ENCODE results near the gene COL18A1.
"Not testable (repeated sequence)": the region's sequence is repeated elsewhere in the genome, so short reads cannot be mapped to it uniquely, and the experiment has no call there.

COL18A1 gene

DNA sequence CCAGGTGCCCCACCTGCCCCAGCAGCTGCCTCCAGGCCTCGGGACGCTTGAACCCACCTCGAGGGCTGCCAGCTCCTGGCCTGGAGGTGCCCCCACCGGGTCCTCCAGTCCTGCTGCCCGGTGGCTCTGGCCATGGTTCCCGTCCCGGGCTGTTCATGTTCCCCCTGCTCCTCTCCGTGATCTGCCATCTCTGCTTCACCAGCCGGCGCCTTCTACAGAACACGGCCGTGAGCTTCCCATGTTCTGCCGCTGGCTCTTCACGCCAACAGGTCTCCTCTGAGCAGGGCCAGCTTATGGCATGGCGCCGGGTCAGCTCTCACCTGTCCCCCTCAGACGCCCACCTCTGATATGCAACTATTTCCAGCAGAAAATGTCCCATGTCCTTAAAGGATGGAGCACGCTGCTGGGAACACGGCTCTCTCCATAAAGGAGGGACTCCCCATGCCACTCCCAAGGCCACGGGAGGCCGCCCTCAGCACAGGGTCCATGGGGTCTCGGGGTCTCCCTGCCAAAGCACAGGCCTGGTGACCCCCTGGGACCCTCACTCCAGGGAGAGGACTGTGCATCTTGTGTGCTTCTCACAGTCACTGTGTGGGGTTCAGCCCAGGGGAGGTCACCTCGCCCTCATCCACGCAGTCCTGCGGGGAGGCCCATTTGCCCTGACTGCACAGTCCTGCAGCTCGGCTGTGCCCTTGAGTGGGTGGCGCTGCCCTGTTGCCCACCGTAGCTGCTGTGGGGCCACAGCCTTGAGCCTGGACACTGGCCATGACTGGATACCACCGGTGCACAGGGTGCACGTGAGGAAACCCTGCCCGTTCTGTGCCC lies 36.7 kb downstream of the COL18A1 start:
- no peak for ATAC-seq
- H3K4me3 Mint-ChIP-seq: no peak overlapping the region
- no peak for DNase-seq (ENCODE audit: low spot score in 2 of 2)
- H3K4me1 Mint-ChIP-seq: no peaks in the 10 kb centered on the region
- no peaks in the 10 kb centered on the region for H3K9me3 Mint-ChIP-seq
- peak overlapping the region; percentile 45 for H3K27ac Mint-ChIP-seq
- no peaks in the 10 kb centered on the region for H3K36me3 Mint-ChIP-seq

DNA sequence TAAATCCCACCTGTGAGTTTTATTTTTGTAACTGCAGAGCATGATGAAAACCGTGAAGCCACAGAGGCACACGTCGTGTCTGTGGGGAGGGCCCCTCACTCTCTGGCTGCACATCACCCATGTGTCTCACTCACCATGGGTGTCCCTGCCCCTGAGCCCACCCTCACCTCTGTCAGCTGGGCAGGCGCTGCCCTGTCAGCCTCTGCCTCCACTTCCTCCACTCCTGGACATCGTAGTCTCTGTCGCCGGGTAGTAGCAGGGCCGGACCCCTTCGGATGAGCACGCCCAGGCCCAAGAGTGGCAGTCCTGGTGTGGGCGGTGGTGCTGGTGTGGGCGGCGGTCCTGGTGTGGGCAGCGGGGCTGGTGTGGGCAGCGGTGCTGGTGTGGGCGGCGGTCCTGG lies 37.3 kb downstream of the COL18A1 start:
- no peaks in the 10 kb centered on the region for H3K36me3 Mint-ChIP-seq
- no peak overlapping the region for H3K4me3 Mint-ChIP-seq
- H3K27ac Mint-ChIP-seq: peak overlapping the region; percentile 45
- no peaks in the 10 kb centered on the region for H3K4me1 Mint-ChIP-seq
- ATAC-seq: peak; percentile 33
- H3K9me3 Mint-ChIP-seq: no peaks in the 10 kb centered on the region
- no peak for DNase-seq (ENCODE audit: low spot score in 2 of 2)

DNA sequence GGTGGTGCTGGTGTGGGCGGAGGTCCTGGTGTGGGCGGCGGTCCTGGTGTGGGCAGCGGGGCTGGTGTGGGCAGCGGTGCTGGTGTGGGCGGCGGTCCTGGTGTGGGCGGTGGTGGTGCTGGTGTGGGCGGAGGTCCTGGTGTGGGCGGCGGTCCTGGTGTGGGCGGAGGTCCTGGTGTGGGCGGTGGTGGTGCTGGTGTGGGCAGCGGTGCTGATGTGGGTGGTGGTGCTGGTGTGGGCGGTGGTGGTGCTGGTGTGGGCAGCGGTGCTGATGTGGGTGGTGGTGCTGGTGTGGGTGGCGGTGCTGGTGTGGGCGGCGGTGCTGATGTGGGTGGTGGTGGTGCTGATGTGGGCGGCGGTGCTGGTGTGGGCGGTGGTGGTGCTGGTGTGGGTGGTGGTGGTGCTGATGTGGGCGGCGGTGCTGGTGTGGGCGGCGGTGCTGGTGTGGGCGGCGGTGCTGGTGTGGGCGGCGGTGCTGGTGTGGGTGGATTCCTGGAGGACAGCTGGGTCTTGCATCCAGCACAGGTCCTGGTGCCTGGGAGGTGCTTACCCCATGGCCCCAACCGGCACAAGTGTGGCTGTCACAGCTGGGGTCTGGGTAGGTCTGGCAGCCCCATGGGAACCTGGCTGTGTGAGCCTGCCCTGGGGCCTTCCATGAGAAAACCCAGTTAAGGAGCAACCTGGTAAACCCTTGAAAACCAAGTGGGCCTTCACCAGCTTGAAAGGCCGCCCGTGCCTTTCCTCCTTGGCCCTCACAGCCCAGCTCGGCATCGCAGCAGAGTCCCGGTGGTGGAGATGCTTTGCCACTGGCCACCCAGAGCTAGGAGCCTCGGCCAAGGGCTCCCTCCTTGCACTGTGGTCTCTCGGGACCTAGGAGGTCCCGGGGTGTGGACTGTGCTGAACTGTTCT lies 38.0 kb downstream of the COL18A1 start:
- not testable (repeated sequence) for H3K4me3 Mint-ChIP-seq; H3K36me3 Mint-ChIP-seq; H3K27ac Mint-ChIP-seq; ATAC-seq; DNase-seq (ENCODE audit: low spot score in 2 of 2); H3K9me3 Mint-ChIP-seq; H3K4me1 Mint-ChIP-seq

DNA sequence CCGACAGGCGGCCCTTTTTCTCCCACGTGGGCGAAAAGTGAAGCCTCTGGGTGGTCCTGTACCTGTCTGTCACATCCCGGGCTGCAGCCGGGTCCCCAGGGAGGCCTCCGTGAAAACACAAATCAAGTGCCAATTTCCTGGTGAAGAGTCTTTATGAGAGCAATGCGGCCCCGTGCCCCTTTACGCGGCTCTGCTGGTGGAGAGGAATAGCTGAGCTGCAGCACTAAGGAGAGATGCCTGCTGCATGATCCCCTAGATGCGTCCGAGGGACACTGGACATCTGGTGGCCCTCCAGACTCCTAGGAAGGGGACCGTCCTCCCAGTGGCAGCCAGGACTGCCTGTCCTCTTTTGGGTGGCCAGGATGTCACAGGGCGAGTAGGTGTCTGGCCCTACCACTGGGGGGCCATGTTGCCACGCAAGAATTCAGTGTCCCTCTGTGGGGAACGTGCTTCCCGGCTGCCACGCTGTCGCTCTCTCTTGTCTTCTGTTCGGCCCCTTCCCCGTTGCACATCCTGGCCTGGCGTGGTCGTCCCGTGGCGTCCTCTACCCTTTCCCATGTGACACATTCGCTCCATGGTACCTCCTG lies 38.7 kb downstream of the COL18A1 start:
- Mint-ChIP-seq H3K4me3 (no peak overlapping the region), H3K4me1 (no peaks in the 10 kb centered on the region), H3K27ac (peak overlapping the region; percentile 7), H3K9me3 (no peaks in the 10 kb centered on the region), H3K36me3 (no peaks in the 10 kb centered on the region)
- no peak for DNase-seq (ENCODE audit: low spot score in 2 of 2)
- ATAC-seq: no peak

DNA sequence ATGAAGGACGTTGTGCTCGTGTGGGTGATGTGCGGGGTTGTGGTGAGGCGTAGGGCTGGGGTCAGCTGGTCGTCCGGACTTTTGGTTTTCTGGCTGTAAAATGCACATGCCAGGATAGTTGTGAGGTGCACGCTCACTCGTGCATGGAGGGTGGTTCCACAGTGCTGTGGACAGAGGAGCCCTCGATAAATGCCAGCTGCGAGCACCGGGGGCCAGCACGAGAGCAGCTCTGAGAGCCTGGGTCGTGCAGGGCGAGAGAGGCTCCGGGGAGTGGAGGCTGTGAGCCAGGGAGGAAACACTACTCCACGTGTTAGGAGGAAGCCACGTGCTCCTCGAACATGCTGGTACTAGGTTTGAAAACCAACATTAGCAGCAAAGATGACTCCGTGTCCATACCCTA lies 39.4 kb downstream of the COL18A1 start:
- H3K27ac Mint-ChIP-seq: peak overlapping the region; percentile 7
- H3K4me3 Mint-ChIP-seq: no peak overlapping the region

DNA sequence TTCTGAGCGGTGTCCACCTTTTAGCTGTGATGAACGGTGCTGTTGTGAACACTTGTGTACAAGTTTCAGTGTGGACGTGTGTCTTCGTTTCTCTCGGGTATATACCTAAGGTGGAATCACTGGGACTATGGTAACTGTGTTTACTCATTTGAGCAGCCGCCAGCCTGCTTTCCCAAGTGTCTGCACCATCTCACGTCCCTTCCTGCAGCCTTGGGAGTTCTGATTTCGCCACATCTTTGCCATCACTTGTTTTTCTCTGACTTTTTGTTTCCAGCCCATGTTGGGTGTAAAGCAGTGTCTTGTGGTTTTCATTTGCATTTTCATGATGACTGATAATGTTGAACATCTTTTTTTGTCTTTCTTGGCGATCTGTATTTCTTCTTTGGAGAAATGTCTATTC lies 40.4 kb downstream of the COL18A1 start:
- Mint-ChIP-seq H3K36me3 (no peaks in the 10 kb centered on the region), H3K4me3 (no peak overlapping the region), H3K4me1 (no peaks in the 10 kb centered on the region), H3K9me3 (no peaks in the 10 kb centered on the region), H3K27ac (no peak overlapping the region)
- ATAC-seq: no peak
- no peak for DNase-seq (ENCODE audit: low spot score in 2 of 2)

More for the DNA sequence above, 39.4 kb downstream of the COL18A1 start:
- DNase-seq (ENCODE audit: low spot score in 2 of 2) (no peak), ATAC-seq (no peak)
- Mint-ChIP-seq H3K9me3 (no peaks in the 10 kb centered on the region), H3K4me1 (no peaks in the 10 kb centered on the region), H3K36me3 (no peaks in the 10 kb centered on the region)

DNA sequence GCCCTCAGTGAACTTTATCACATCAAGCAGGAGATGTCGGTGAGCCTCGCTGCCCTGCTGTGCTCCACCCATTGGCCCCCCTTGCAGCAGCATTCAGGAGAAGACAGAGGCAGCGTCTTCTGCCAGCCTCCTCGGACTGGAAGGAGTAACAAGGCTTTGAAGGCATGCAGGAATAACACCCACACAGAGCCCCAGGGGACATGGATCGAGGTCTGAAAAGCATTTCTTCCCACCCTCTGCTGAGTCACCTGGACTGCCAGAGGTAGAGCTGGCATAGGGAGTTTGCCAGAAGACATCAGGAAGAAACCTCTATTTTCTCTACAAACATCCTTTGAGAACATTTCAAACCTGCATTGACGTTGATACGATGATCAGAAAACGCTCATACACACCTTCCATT lies 42.9 kb downstream of the COL18A1 start:
- no peaks in the 10 kb centered on the region for H3K36me3 Mint-ChIP-seq
- H3K4me3 Mint-ChIP-seq: no peak overlapping the region
- no peaks in the 10 kb centered on the region for H3K9me3 Mint-ChIP-seq
- DNase-seq (ENCODE audit: low spot score in 2 of 2): no peak
- H3K4me1 Mint-ChIP-seq: no peaks in the 10 kb centered on the region
- H3K27ac Mint-ChIP-seq: no peak overlapping the region
- no peak for ATAC-seq

DNA sequence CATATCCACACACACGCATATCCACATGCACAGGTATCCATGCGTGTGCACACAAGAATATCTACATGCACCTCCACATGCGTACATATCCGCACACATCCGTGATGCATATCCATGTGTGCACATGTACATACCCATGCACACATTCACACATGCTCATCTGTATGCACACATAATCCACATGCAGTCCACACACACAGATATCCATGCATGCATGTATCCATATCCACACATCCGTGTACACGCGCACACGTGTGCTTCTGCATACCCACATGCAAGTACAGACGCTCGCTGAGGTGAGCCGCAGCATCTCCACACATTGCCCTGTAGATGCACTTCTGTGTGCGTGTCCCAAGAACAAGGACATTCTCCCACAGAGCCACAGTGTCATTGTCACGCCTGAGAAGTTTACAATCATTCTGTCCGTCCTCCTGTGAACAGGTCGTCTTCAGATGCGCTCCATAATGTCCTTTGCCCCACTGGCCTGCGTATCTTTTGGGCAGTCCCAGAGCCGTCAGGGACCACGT lies 43.4 kb downstream of the COL18A1 start:
- Mint-ChIP-seq H3K9me3 (no peaks in the 10 kb centered on the region), H3K4me3 (no peak overlapping the region), H3K4me1 (no peaks in the 10 kb centered on the region), H3K27ac (no peak overlapping the region), H3K36me3 (no peaks in the 10 kb centered on the region)
- DNase-seq (ENCODE audit: low spot score in 2 of 2) (no peak), ATAC-seq (no peak)

DNA sequence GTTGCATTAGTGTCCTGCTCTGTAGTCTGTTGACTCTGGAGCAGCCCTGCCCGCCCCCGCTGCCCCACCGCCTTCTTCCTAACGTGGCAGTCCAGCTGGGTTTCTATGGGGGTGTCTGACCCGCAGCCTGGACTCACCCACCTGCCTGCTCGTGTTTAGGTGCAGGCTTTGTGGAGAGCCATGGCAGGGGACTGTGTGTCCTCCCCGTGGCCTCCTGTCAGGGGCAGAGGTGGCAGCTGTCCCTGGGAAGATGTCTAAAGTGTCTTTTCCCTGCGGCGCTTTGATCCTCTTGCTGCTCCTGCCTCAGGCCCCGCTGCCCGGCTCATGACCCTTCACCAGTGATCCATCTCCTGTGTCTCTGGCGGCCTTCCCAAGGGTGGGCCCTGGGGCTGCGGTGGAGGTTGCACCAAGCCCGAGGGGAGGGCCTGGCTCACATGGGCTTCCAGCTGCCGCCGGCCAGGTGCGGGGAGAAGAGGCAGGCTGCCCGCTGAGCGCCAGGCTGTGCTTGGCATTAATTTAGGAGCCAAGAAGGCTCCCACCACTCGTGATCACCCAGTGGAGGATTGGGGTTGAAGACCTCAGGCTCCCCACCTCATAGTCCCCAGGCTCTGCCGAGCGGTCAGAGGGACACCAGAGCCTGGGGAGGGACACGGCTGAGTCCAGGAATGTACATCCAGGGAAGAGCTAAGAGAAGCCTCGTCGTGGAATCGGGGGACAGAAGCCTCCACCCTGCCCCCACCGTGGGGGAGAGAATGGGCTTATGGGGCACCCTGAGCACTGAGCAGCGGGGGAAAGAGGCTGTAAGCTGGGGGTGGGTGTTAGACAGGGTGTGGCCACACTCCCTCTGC lies 44.1 kb downstream of the COL18A1 start:
- no peaks in the 10 kb centered on the region for H3K9me3 Mint-ChIP-seq
- H3K27ac Mint-ChIP-seq: no peak overlapping the region
- no peak overlapping the region for H3K4me3 Mint-ChIP-seq
- no peak for ATAC-seq
- H3K4me1 Mint-ChIP-seq: no peaks in the 10 kb centered on the region
- no peak for DNase-seq (ENCODE audit: low spot score in 2 of 2)
- H3K36me3 Mint-ChIP-seq: no peaks in the 10 kb centered on the region

DNA sequence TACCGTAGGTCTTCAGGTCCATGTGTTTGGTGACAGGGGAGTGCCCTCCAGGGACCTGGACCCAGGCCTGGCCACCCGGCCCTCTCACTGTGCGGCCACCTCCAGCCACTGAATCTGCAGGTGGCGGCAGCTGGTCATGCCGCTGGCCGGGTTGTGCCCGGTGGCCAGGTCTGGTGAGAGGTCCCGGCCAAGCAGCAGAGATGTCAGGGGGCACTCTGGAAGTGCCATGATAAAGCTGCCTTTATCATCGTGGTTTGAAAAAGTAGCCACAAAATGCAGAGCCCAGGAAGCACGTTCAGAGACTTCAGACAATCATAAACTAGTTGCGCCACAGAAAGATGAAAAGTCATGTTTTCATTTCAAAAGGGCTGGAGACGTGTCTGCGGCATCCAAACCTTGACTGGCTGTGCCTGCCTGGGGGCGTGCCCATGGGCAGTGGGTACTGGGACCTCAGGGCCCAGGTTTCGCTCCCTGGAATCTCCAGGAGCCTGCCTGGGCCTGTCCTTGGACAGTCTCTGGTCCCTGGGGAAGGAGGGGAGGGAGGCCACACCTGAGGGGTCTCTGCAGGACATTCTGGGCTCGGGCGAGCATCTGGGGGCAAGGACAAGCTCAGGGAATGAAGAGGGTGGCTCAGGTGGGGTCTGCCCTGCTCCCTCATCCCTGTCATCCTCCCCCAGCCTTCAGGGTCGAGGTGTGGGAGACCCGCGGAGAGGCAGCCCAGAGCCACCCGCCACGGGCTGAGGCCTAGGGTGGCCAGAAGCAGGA lies 44.9 kb downstream of the COL18A1 start:
- H3K4me1 Mint-ChIP-seq: no peaks in the 10 kb centered on the region
- DNase-seq (ENCODE audit: low spot score in 2 of 2) (no peak), ATAC-seq (no peak)
- no peaks in the 10 kb centered on the region for H3K9me3 Mint-ChIP-seq
- H3K4me3 Mint-ChIP-seq: no peak overlapping the region
- H3K27ac Mint-ChIP-seq: no peak overlapping the region
- no peaks in the 10 kb centered on the region for H3K36me3 Mint-ChIP-seq

DNA sequence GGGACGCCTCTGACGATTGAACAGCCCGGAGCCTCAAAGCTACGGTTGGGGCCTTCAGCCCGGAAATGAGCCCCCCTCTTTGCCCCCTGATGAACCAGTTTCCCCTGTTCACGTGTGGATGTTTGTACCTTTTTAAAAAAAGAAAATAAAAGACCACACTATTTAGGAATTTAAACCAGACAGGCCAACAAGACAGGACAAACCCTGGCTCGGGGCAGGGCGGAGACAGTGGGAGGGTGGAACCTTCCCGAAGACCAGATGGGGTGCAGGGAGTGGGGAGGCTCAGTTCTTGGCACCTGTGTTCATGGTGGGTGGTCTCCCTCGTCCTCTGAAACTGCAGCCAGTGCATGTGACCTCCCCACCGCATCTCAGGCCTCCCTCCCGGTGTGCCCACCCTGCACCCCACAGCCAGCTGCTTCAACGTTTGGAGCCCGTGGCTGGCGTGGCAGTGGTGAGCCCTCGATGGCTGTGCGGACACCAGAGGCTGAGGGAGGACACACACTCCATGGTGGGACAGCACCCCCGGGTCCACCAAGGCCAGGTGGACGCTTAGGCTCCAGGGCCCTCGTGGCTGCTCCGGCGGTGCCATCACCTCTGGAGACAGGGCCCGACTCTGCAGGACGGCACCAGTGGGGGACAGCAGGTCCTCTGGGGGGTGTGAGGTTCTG lies 45.6 kb downstream of the COL18A1 start:
- DNase-seq (ENCODE audit: low spot score in 2 of 2) (no peak), ATAC-seq (no peak)
- Mint-ChIP-seq H3K4me3 (no peak overlapping the region), H3K4me1 (no peaks in the 10 kb centered on the region), H3K36me3 (no peaks in the 10 kb centered on the region), H3K9me3 (no peaks in the 10 kb centered on the region), H3K27ac (no peak overlapping the region)

DNA sequence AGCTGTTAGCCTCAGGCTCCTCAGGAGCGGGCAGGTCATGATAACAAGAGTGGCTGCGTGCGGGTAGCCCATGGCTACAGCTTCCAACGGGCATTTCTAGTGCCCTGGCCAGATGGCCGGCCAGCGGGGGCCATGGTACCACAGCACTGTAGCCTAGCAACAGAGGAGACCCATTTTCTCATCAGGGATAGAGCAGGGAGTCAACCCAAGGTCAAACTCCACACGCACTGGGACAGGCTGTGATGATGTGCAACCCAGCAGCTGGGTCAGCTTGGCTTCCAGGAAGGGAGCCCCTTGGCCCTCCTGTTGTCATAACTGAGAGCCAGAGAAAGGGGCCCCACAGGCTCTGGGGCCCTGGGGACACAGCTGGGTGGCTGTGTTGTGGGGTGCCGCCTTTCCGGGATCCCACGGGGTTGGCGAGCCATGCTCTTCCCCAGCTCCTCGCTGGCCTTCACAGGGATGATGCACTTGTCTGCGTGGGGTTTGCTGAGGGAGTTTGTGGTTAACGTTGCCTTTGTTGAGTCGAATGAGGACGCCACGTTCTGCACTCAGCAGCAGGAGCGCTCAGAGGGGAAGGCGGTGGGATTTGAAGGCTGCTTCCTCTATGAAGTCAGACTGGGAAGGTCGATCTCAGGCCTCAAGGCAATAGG lies 46.3 kb downstream of the COL18A1 start:
- H3K4me3 Mint-ChIP-seq: no peak overlapping the region
- H3K9me3 Mint-ChIP-seq: no peaks in the 10 kb centered on the region
- ATAC-seq: no peak
- no peak for DNase-seq (ENCODE audit: low spot score in 2 of 2)
- no peaks in the 10 kb centered on the region for H3K36me3 Mint-ChIP-seq
- H3K4me1 Mint-ChIP-seq: no peaks in the 10 kb centered on the region
- H3K27ac Mint-ChIP-seq: no peak overlapping the region

DNA sequence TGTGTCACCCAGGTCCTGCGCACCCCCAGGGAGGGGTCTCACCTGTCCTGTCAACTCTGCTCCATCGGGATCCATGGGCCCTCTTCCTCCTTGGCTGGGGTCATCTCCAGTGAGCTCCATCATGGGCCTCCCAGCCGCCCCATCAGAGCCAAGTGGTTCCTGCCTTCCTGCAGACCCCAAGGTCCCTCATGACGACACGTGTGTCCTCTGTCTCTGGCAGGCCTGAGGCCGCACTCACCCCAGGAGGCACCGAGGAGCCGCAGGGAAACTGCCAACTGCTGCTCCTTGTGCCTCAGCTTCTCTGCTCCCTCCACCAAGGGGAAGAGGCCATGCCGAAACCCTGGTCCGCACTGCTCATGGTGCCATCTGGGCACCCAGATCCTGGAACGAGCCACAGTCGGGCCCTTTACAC lies 46.8 kb downstream of the COL18A1 start:
- H3K9me3 Mint-ChIP-seq: no peaks in the 10 kb centered on the region
- DNase-seq (ENCODE audit: low spot score in 2 of 2): no peak

More for the DNA sequence above, 46.8 kb downstream of the COL18A1 start:
- ATAC-seq: no peak
- H3K27ac Mint-ChIP-seq: no peak overlapping the region
- no peaks in the 10 kb centered on the region for H3K4me1 Mint-ChIP-seq
- H3K36me3 Mint-ChIP-seq: no peaks in the 10 kb centered on the region
- no peak overlapping the region for H3K4me3 Mint-ChIP-seq
